CD8-positive, alpha-beta memory T cell (primary cell): ENCODE results near the gene BORCS8. TPM values are rescaled to one million over a fixed set of nuclear protein-coding genes. Genes with fewer than 3 reads are reported as not detected.
A peak's percentile ranks its signal among the peaks of the same experiment; 100 is the strongest.
"Not testable (repeated sequence)": the region's sequence is repeated elsewhere in the genome, so short reads cannot be mapped to it uniquely, and the experiment has no call there.

ENCODE experiments used
- CTCF ChIA-PET: fragments of 350-600 bp; sonication (Branson Sonifier 250); formaldehyde crosslinking; loops from one replicate; lab custom pipeline; 2021; ENCODE audit warnings: antibody characterized with exemption; lab: Charles Lee
- POLR2A ChIA-PET: fragments of 350-600 bp; sonication (Branson Sonifier 250); formaldehyde crosslinking; loops from one replicate; lab custom pipeline; 2021; ENCODE audit warnings: antibody characterized with exemption; lab: Charles Lee
- DNase-seq, 5 donors: peaks; one replicate each; pipeline versions ENCODE4 v3.0.0 to v3.0.0-alpha.2; 2020 to 2022; ENCODE audit warnings: mixed read lengths in 1 of 5
- H3K27ac ChIP-seq: one replicate; pipeline ENCODE4 v1.7.0; 2013; ENCODE audit warnings: low read depth, mild to moderate bottlenecking, low read length, moderate library complexity
- H3K27me3 ChIP-seq: 2 replicates; pipeline ENCODE4 v1.7.0; 2013; ENCODE audit warnings: low read length, mild to moderate bottlenecking; ENCODE audit not compliant: insufficient read depth, poor library complexity, severe bottlenecking
- H3K36me3 ChIP-seq: 2 replicates; pipeline ENCODE4 v1.7.0; 2013; ENCODE audit warnings: mild to moderate bottlenecking, low read length, moderate library complexity; ENCODE audit not compliant: insufficient read depth
- H3K4me1 ChIP-seq: 2 replicates; pipeline ENCODE4 v1.7.0; 2013; ENCODE audit warnings: mild to moderate bottlenecking, low read length, moderate library complexity; ENCODE audit not compliant: insufficient read depth
- H3K4me3 ChIP-seq: 2 replicates; pipeline ENCODE4 v1.7.0; 2013; ENCODE audit warnings: mild to moderate bottlenecking, low read length
- H3K9me3 ChIP-seq: 2 replicates; pipeline ENCODE4 v1.7.0; 2013; ENCODE audit warnings: mild to moderate bottlenecking, low read length
- H3K27ac Mint-ChIP-seq, 8 donors: one replicate each; pipeline ENCODE4 v1.8.0; 2020 to 2021; ENCODE audit warnings: mixed read lengths in 8 of 8, mild to moderate bottlenecking in 6 of 8, inconsistent platforms in 3 of 8, moderate library complexity in 3 of 8
- H3K27me3 Mint-ChIP-seq, 2 donors: one replicate each; pipeline ENCODE4 v1.8.0; 2020 to 2021; ENCODE audit warnings: mixed read lengths in 2 of 2, mild to moderate bottlenecking in 1 of 2, moderate library complexity in 1 of 2
- H3K36me3 Mint-ChIP-seq, 3 donors: one replicate each; pipeline ENCODE4 v1.8.0; 2020 to 2021; ENCODE audit warnings: mixed read lengths in 3 of 3, inconsistent platforms in 1 of 3, mild to moderate bottlenecking in 1 of 3
- H3K4me1 Mint-ChIP-seq, 3 donors: one replicate each; pipeline ENCODE4 v1.8.0; 2020 to 2021; ENCODE audit warnings: mixed read lengths in 3 of 3, inconsistent platforms in 1 of 3, mild to moderate bottlenecking in 1 of 3
- H3K4me3 Mint-ChIP-seq, 7 donors: one replicate each; pipeline ENCODE4 v1.8.0; 2020 to 2021; ENCODE audit warnings: mixed read lengths in 7 of 7, mild to moderate bottlenecking in 6 of 7, moderate library complexity in 4 of 7, inconsistent platforms in 2 of 7
- H3K9me3 Mint-ChIP-seq, 5 donors: one replicate each; pipeline ENCODE4 v1.8.0; 2020 to 2022; ENCODE audit warnings: mixed read lengths in 5 of 5, mild to moderate bottlenecking in 3 of 5, moderate library complexity in 2 of 5, inconsistent platforms in 1 of 5
- polyA plus RNA-seq: library from polyadenylated mRNA; unstranded; fragments of 300-500 nt; fragmentation: Illumina TruSeq; gene quantifications from one replicate; pipeline ENCODE4 v1.2.3, GENCODE V29; 2021
- total RNA-seq, 2 experiments: library from RNA; stranded (reverse); gene quantifications; one replicate each; pipeline ENCODE4 v1.2.3, GENCODE V29; 2021

The BORCS8 gene
- total and polyA plus RNA-seq, 3 experiments from 2014 or later, result 18.7 to 40.1 (median 37.3) TPM

DNA sequence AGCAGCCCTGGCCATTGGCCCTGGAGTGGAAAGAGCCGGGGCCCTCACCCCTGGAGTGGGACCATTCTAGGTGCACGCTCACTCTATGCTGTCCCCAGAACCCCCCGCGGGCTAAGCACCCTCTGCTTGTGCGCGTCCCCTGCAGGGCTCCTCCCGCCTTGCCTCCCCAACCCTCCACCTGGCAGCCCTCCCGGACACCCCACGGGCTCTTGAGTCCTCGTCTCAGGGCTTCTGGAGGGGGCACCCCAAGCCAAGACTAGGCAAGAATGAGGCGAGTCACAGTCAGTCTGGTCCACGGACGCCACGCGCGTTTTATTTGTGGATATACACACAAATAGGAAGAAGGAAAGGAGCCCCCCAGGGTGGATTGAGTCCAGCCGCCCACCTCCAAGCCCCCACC lies 46.7 kb downstream of the BORCS8 start:
- Mint-ChIP-seq H3K36me3 (peaks cover 0 to 25% (median 0%) of the 10 kb centered on the region in 3 donors), H3K4me3 (no peak overlapping the region), H3K27ac (no peak overlapping the region), H3K9me3 (no peaks in the 10 kb centered on the region), H3K27me3 (no peaks in the 10 kb centered on the region), H3K4me1 (no peaks in the 10 kb centered on the region)
- H3K27me3 ChIP-seq, result no peaks in the 10 kb centered on the region
- H3K9me3 ChIP-seq, result no peaks in the 10 kb centered on the region
- POLR2A ChIA-PET, result no interaction called here
- no peaks in the 10 kb centered on the region for H3K4me1 ChIP-seq
- CTCF ChIA-PET, result interaction anchor here (0.6 to 2.6 kb wide), 8 partner anchors 10 to 92 kb away, joined by 3 to 13 read pairs (median 5); no protein-coding TSS in a partner anchor
- no peak overlapping the region for H3K27ac ChIP-seq
- no peaks in the 10 kb centered on the region for H3K36me3 ChIP-seq
- H3K4me3 ChIP-seq, result no peak overlapping the region
- DNase-seq, result no peak

DNA sequence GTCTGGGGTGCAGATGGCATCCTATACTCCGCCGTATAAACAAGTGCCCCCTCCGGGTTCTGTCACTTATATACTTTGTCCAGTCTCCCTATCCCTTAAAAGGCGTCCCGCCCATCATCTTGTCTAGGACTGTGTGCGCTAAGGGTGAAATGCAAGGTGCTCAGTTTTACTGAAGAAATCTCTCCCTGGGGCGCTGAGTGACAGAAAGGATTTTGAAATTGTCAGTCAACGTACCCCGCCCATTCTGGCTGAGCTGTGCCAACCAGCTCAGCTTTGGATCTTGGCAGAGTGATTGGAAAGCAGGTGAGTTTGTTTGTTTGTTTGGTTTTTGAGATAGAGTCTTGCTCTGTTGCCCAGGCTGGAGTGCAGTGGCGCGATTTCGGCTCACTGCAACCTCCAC lies 49.6 kb downstream of the BORCS8 start:
- H3K36me3 Mint-ChIP-seq, result peaks cover 0 to 6% (median 0%) of the 10 kb centered on the region in 3 donors

DNA sequence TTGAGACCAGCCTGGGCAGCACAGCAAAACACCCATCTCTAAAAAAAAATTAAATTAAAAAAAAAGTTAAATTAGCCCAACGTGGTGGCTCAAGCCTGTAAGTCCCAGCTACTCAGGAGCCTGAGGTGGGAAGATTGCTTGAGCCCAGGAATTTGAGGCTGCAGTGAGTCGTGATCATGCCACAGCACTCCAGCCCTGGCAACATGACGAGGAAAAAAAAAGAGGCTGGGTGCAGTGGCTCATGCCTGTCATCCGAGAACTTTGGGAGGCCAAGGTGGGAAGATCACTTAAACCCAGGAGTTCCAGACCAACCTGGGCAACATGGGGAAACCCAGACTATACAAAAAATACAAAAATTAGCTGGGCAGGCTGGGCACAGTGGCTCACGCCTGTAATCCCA lies 51.5 kb downstream of the BORCS8 start:
- no peak overlapping the region for H3K27ac ChIP-seq
- no peaks in the 10 kb centered on the region for H3K9me3 Mint-ChIP-seq
- H3K27ac Mint-ChIP-seq, result no peak overlapping the region
- no peaks in the 10 kb centered on the region for H3K27me3 ChIP-seq
- POLR2A ChIA-PET, result interaction anchor here (0.5 kb wide), 1 partner anchor 19 kb away, joined by 3 read pairs; no protein-coding TSS in a partner anchor
- no peak overlapping the region for H3K4me3 Mint-ChIP-seq
- peaks cover 22 to 31% (median 29%) of the 10 kb centered on the region in 3 donors for H3K4me1 Mint-ChIP-seq
- CTCF ChIA-PET, result interaction anchor here (0.6 to 1.8 kb wide), 6 partner anchors 13 to 267 kb away, joined by 3 to 9 read pairs (median 4); no protein-coding TSS in a partner anchor
- H3K4me1 ChIP-seq, result peaks cover 17% of the 10 kb centered on the region
- H3K36me3 Mint-ChIP-seq, result peaks cover 0 to 2% (median 0%) of the 10 kb centered on the region in 3 donors
- H3K27me3 Mint-ChIP-seq, result no peaks in the 10 kb centered on the region
- no peaks in the 10 kb centered on the region for H3K9me3 ChIP-seq
- no peak for DNase-seq
- H3K36me3 ChIP-seq, result no peaks in the 10 kb centered on the region
- H3K4me3 ChIP-seq, result no peak overlapping the region

More for the DNA sequence above, 49.6 kb downstream of the BORCS8 start:
- H3K9me3 ChIP-seq, result no peaks in the 10 kb centered on the region
- no peak for DNase-seq
- no peaks in the 10 kb centered on the region for H3K27me3 ChIP-seq
- CTCF ChIA-PET, result interaction anchor here (1.4 kb wide), 1 partner anchor 83 kb away, joined by 3 read pairs; no protein-coding TSS in a partner anchor
- H3K27me3 Mint-ChIP-seq, result no peaks in the 10 kb centered on the region
- no peaks in the 10 kb centered on the region for H3K36me3 ChIP-seq
- POLR2A ChIA-PET, result no interaction called here
- peaks cover 18 to 24% (median 23%) of the 10 kb centered on the region in 3 donors for H3K4me1 Mint-ChIP-seq
- peaks cover 15% of the 10 kb centered on the region for H3K4me1 ChIP-seq
- H3K9me3 Mint-ChIP-seq, result no peaks in the 10 kb centered on the region
- H3K4me3 ChIP-seq, result no peak overlapping the region
- no peak overlapping the region for H3K27ac ChIP-seq
- no peak overlapping the region for H3K4me3 Mint-ChIP-seq
- H3K27ac Mint-ChIP-seq, result no peak overlapping the region

DNA sequence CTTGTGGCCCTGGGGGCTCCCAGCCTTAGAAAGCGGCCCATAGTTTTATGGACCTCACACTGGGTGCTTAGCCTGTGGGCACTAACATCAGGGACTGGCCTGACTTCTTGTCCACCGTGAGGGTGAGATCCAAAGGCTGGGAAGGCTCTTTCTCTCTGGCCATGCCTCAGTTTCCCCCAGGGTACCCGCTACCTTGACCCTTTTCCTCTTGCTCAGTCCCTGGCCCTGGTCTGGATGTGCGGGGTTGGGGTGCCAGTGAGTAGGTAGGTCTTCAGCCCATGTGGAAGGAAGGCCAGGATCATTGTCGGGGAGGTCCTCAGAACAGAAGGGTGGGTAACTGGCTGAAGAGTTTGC lies 52.1 kb downstream of the BORCS8 start:
- ChIA-PET POLR2A (no interaction called here), CTCF (interaction anchor here (0.9 to 1.8 kb wide), 6 partner anchors 13 to 92 kb away, joined by 3 to 9 read pairs (median 4); no protein-coding TSS in a partner anchor)
- Mint-ChIP-seq H3K27ac (peak overlapping the region in 2 of 8 donors; percentile 71 to 78), H3K36me3 (peaks cover 0 to 2% (median 0%) of the 10 kb centered on the region in 3 donors), H3K4me1 (peaks cover 25 to 36% (median 29%) of the 10 kb centered on the region in 3 donors), H3K4me3 (peak overlapping the region in 2 of 7 donors; percentile 40 to 85), H3K27me3 (no peaks in the 10 kb centered on the region), H3K9me3 (no peaks in the 10 kb centered on the region)
- no peaks in the 10 kb centered on the region for H3K36me3 ChIP-seq
- no peak for DNase-seq
- no peak overlapping the region for H3K27ac ChIP-seq
- no peak overlapping the region for H3K4me3 ChIP-seq
- H3K27me3 ChIP-seq, result no peaks in the 10 kb centered on the region
- no peaks in the 10 kb centered on the region for H3K9me3 ChIP-seq
- peaks cover 20% of the 10 kb centered on the region for H3K4me1 ChIP-seq

- peaks cover 0 to 2% (median 0%) of the 10 kb centered on the region in 3 donors for H3K36me3 Mint-ChIP-seq
- H3K27me3 Mint-ChIP-seq, result no peaks in the 10 kb centered on the region
- H3K4me1 Mint-ChIP-seq, result peaks cover 27 to 38% (median 29%) of the 10 kb centered on the region in 3 donors
- peak within 1 kb of the TSS; percentile 94 for H3K4me3 ChIP-seq
- peak within 1 kb of the TSS; percentile 83 for H3K27ac ChIP-seq
- no peaks in the 10 kb centered on the region for H3K9me3 Mint-ChIP-seq
- peak within 1 kb of the TSS; percentile 86 to 98 (median 98) for H3K4me3 Mint-ChIP-seq
- no peaks in the 10 kb centered on the region for H3K27me3 ChIP-seq
- no peaks in the 10 kb centered on the region for H3K36me3 ChIP-seq
- ChIA-PET POLR2A (no interaction called here), CTCF (interaction anchor here (1.0 to 1.3 kb wide), 3 partner anchors 10 to 87 kb away, joined by 4 to 5 read pairs (median 4); no protein-coding TSS in a partner anchor)
- H3K27ac Mint-ChIP-seq, result peak within 1 kb of the TSS; percentile 71 to 99 (median 97)
- H3K9me3 ChIP-seq, result no peaks in the 10 kb centered on the region
- H3K4me1 ChIP-seq, result peaks cover 22% of the 10 kb centered on the region
- peak; percentile 90 to 97 (median 93) for DNase-seq
Observed at GRCh38 chr19:19138109-19138981, 53.6 kb downstream of the BORCS8 start, which contains the start of gene TMEM161A. Gene TMEM161A (minus strand): TSS chr19:19138478. CDS start chr19:19138428, 50 bp downstream.

GRCh38 chr19:19137556-19138108 lies 54.3 kb downstream of the BORCS8 start:
- H3K4me1 ChIP-seq, result peaks cover 22% of the 10 kb centered on the region
- no peaks in the 10 kb centered on the region for H3K9me3 ChIP-seq
- H3K27me3 ChIP-seq, result no peaks in the 10 kb centered on the region
- no peaks in the 10 kb centered on the region for H3K9me3 Mint-ChIP-seq
- ChIA-PET CTCF (interaction anchor here (1.5 kb wide), 1 partner anchor 69 kb away, joined by 3 read pairs; no protein-coding TSS in a partner anchor), POLR2A (no interaction called here)
- peak overlapping the region in 6 of 8 donors; percentile 90 to 99 (median 97) for H3K27ac Mint-ChIP-seq
- H3K27me3 Mint-ChIP-seq, result no peaks in the 10 kb centered on the region
- H3K4me3 Mint-ChIP-seq, result peak overlapping the region; percentile 86 to 98 (median 98)
- H3K27ac ChIP-seq, result peak overlapping the region; percentile 83
- peaks cover 27 to 38% (median 29%) of the 10 kb centered on the region in 3 donors for H3K4me1 Mint-ChIP-seq
- H3K36me3 Mint-ChIP-seq, result peaks cover 0 to 2% (median 0%) of the 10 kb centered on the region in 3 donors
- H3K36me3 ChIP-seq, result no peaks in the 10 kb centered on the region
- H3K4me3 ChIP-seq, result peak overlapping the region; percentile 94
- DNase-seq, result no peak

GRCh38 chr19:19135713-19136112 lies 56.2 kb downstream of the BORCS8 start:
- H3K36me3 ChIP-seq, H3K27me3 ChIP-seq, DNase-seq, H3K9me3 Mint-ChIP-seq, H3K9me3 ChIP-seq, H3K4me3 Mint-ChIP-seq, POLR2A ChIA-PET, H3K36me3 Mint-ChIP-seq, H3K27ac ChIP-seq, H3K27ac Mint-ChIP-seq, H3K27me3 Mint-ChIP-seq, H3K4me3 ChIP-seq: not testable (repeated sequence)
- CTCF ChIA-PET, result interaction anchor here (1.4 to 1.6 kb wide), 3 partner anchors 10 to 67 kb away, joined by 3 to 7 read pairs (median 4); no protein-coding TSS in a partner anchor
- H3K4me1 Mint-ChIP-seq, result peaks cover 27 to 38% (median 29%) of the 10 kb centered on the region in 3 donors
- peaks cover 22% of the 10 kb centered on the region for H3K4me1 ChIP-seq
